Endothelial cell of umbilical vein (primary cell): Measurements from ENCODE around the gene TBC1D5. TPM values are rescaled to one million over a fixed set of nuclear protein-coding genes. Genes with fewer than 3 reads are reported as not detected.
A peak's percentile ranks its signal among the peaks of the same experiment; 100 is the strongest.

Source experiments
- BruUV-seq: library from RNA; stranded (reverse); fragments of 400-500 nt; replicated peaks from 2 replicates; lab custom pipeline; 2021; lab: Mats Ljungman, UMichigan
- CTCF ChIA-PET: fragments of 300-600, 350-600 bp; sonication (Branson Sonifier 250); formaldehyde crosslinking; loops from one replicate; lab custom pipeline; 2021; ENCODE audit warnings: antibody characterized with exemption, inconsistent platforms; lab: Charles Lee
- POLR2A ChIA-PET: fragments of 300-600, 350-600 bp; sonication (Branson Sonifier 250); formaldehyde crosslinking; loops from one replicate; lab custom pipeline; 2021; ENCODE audit warnings: antibody characterized with exemption, inconsistent platforms; lab: Charles Lee
- DNase-seq: peaks from one replicate; pipeline ENCODE4 v3.0.0-alpha.2; 2011; ENCODE audit warnings: low read depth, low spot score
- FAIRE-seq: peaks from 2 replicates; lab custom pipeline; 2011; peaks lifted over from hg19 to GRCh38; lab: Jason Lieb, UNC
- H2AFZ ChIP-seq: 2 replicates; pipeline ENCODE4 v1.6.0; 2012; ENCODE audit warnings: low read depth, low read length, control low read depth, inconsistent platforms
- H3K27ac ChIP-seq: 2 replicates; pipeline ENCODE4 v1.5.1; 2011; ENCODE audit warnings: low read depth, mild to moderate bottlenecking, control low read depth, low read length, moderate library complexity; ENCODE audit not compliant: insufficient read depth
- H3K27me3 ChIP-seq, 2 experiments: 2 replicates each; pipeline versions ENCODE4 v1.6.0 to v1.6.1; 2011; ENCODE audit warnings: low read length in 2 of 2, mixed read lengths in 1 of 2; ENCODE audit not compliant: control insufficient read depth in 2 of 2, insufficient read depth in 2 of 2
- H3K36me3 ChIP-seq, 2 experiments: 2 replicates in 1 of 2; 3 replicates in 1 of 2; pipeline ENCODE4 v1.5.1; 2011; ENCODE audit warnings: low read length in 2 of 2, mild to moderate bottlenecking in 1 of 2, moderate library complexity in 1 of 2; ENCODE audit not compliant: control insufficient read depth in 2 of 2, insufficient read depth in 2 of 2; ENCODE audit errors: extremely low read depth in 1 of 2
- H3K4me1 ChIP-seq: 3 replicates; pipeline ENCODE4 v1.5.1; 2011; ENCODE audit warnings: mild to moderate bottlenecking, low read length; ENCODE audit not compliant: control insufficient read depth, insufficient read depth; ENCODE audit errors: extremely low read depth
- H3K4me2 ChIP-seq: 2 replicates; pipeline ENCODE4 v1.6.1; 2011; ENCODE audit warnings: low read length, control low read depth, mixed read lengths; ENCODE audit not compliant: insufficient read depth
- H3K4me3 ChIP-seq, 3 experiments: fragments of 200-600 bp in 1 of 3; sonication (generic), shearing (Covaris generic) in 1 of 3; replicated peaks in 1 of 3; 2 replicates each; pipeline ENCODE4 v1.5.1; 2011 to 2016; ENCODE audit warnings: control low read depth in 3 of 3, low read length in 3 of 3, mild to moderate bottlenecking in 2 of 3, inconsistent platforms in 1 of 3, low read depth in 1 of 3, moderate library complexity in 1 of 3; ENCODE audit not compliant: insufficient read depth in 1 of 3
- H3K79me2 ChIP-seq: 2 replicates; pipeline ENCODE4 v1.6.0; 2012; ENCODE audit warnings: low read length, inconsistent platforms; ENCODE audit not compliant: control insufficient read depth, insufficient read depth
- H3K9ac ChIP-seq: replicated peaks from 2 replicates; pipeline ENCODE3; 2011; ENCODE audit warnings: low read length, control low read depth; ENCODE audit not compliant: insufficient read depth; ENCODE audit errors: extremely low read depth
- H3K9me1 ChIP-seq: replicated peaks from 3 replicates; pipeline ENCODE4 v1.6.0; 2011; ENCODE audit warnings: mild to moderate bottlenecking, low read length; ENCODE audit not compliant: control insufficient read depth, insufficient read depth; ENCODE audit errors: extremely low read depth
- H3K9me3 ChIP-seq: replicated peaks from 2 replicates; pipeline ENCODE4 v1.5.1; 2012; ENCODE audit warnings: low read length, inconsistent platforms; ENCODE audit not compliant: control insufficient read depth, insufficient read depth
- H4K20me1 ChIP-seq: replicated peaks from 2 replicates; pipeline ENCODE3; 2011; ENCODE audit warnings: mild to moderate bottlenecking, low read length; ENCODE audit not compliant: control insufficient read depth, insufficient read depth; ENCODE audit errors: extremely low read depth
- EZH2 ChIP-seq: IDR thresholded peaks from 2 replicates; pipeline ENCODE4 v1.6.1; 2012; ENCODE audit warnings: borderline replicate concordance, low read depth, mild to moderate bottlenecking, moderate library complexity, low read length, inconsistent platforms; ENCODE audit not compliant: severe bottlenecking
- FOS ChIP-seq: IDR thresholded peaks from 2 replicates; pipeline ENCODE4 v1.6.1; 2011; ENCODE audit warnings: mild to moderate bottlenecking, low read length, moderate library complexity, borderline replicate concordance; ENCODE audit not compliant: insufficient read depth
- GATA2 ChIP-seq: IDR thresholded peaks from 2 replicates; pipeline ENCODE4 v1.7.0; 2011; ENCODE audit warnings: low read depth, mild to moderate bottlenecking, moderate library complexity, mixed read lengths, low read length; ENCODE audit not compliant: insufficient read length, insufficient read depth
- JUN ChIP-seq: IDR thresholded peaks from 2 replicates; pipeline ENCODE4 v1.6.1; 2011; ENCODE audit warnings: borderline replicate concordance, low read depth; ENCODE audit not compliant: insufficient read length, insufficient read depth
- MYC ChIP-seq: IDR thresholded peaks from one replicate; pipeline ENCODE4 v1.6.1; 2011; ENCODE audit warnings: mild to moderate bottlenecking, low read depth, low read length
- POLR2A ChIP-seq: IDR thresholded peaks from 2 replicates; pipeline ENCODE4 v1.6.1; 2012; ENCODE audit warnings: low read depth, mild to moderate bottlenecking, control low read depth, low read length
- POLR2AphosphoS5 ChIP-seq: IDR thresholded peaks from 2 replicates; pipeline ENCODE4 v1.6.1; 2012; ENCODE audit warnings: low read depth, mild to moderate bottlenecking, control low read depth, low read length, moderate library complexity; ENCODE audit not compliant: insufficient read depth
- dilution Hi-C: fragments of 300-500 bp; cut with MboI; formaldehyde crosslinking; loops from one replicate; pipeline ENCODE4 v1.15.0; 2019; ENCODE audit warnings: low sequenced_read_pairs; ENCODE audit not compliant: extremely low pct_ligation_motif_present
- intact Hi-C: fragments of 100-400 bp; cut with micrococcal nuclease; formaldehyde crosslinking; loops from one replicate; pipeline ENCODE4 v1.10.0; 2022
- polyA plus RNA-seq, 4 experiments: library from polyadenylated mRNA; depleted of rRNA in 3 of 4; stranded (reverse) in 3 of 4; unstranded in 1 of 4; fragments of >200 nt; gene quantifications; 2 replicates each; pipeline versions ENCODE4 v1.2.1 to v1.2.3, GENCODE V29; 2011 to 2012; ENCODE audit warnings: missing spikeins in 1 of 4
- total RNA-seq: library from RNA; stranded (reverse); gene quantifications from 2 replicates; pipeline ENCODE4 v1.2.3, GENCODE V29; 2021
- TF ChIP-seq, protein P1 (sequence below), 2 donors: IDR thresholded peaks; 1 replicate in 1 of 2; 2 replicates in 1 of 2; pipeline ENCODE4 v1.5.1; 2011; ENCODE audit warnings: low read length in 2 of 2, mild to moderate bottlenecking in 2 of 2, moderate library complexity in 2 of 2, control low read depth in 1 of 2, inconsistent platforms in 1 of 2, low read depth in 1 of 2; ENCODE audit not compliant: insufficient read depth in 1 of 2; ENCODE audit errors: extremely low read depth in 1 of 2
- TF ChIP-seq, protein P2 (sequence below): IDR thresholded peaks from 2 replicates; pipeline ENCODE4 v1.6.1; 2011; ENCODE audit not compliant: insufficient read depth, insufficient read length

Gene TBC1D5
- total and polyA plus RNA-seq, 2 donors (not counting 3 experiments of a cell fraction or from before 2014, with no cell fraction given), result 17.5 to 44.7 TPM

DNA sequence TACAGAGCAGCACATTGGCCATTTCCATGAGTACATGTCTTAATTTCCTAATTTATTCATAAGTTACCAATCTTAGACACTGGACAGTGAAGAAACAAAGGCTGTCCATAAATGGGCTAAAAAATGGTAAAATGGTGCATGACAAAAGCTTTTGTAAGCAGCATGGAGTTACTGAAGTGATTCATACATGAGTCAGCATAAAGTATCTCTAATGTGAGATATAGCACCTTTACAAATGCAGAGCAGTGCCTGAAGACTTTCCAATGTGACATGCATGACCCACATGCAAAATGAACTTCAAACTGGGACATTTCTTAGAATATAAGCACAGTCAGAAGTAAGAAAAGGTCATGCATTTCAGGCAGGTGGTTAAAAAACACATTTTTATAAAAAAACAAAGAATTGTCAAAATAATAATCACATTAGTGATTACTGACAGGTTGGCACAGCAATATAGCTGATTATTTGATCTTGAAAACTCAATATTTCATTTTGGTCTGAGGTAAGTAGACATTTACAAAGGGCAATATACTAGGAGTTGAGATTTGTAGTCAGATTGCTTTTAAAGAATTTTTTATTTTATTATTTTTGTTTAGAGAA lies 558.4 kb downstream of the TBC1D5 start:
- Histone ChIP-seq H3K79me2 (no peaks in the 10 kb centered on the region), H2AFZ (no peak overlapping the region), H3K9me3 (no peaks in the 10 kb centered on the region), H3K4me3 (no peak overlapping the region), H4K20me1 (no peaks in the 10 kb centered on the region), H3K27ac (no peak overlapping the region), H3K9ac (no peak overlapping the region), H3K9me1 (no peaks in the 10 kb centered on the region), H3K4me2 (no peak overlapping the region), H3K36me3 (no peaks in the 10 kb centered on the region), H3K4me1 (no peaks in the 10 kb centered on the region), H3K27me3 (no peaks in the 10 kb centered on the region)
- DNase-seq, result peak; percentile 12
- no TSS peak for BruUV-seq
- intact Hi-C loops (no loop called here), dilution Hi-C loops (no loop called here)
- ChIA-PET POLR2A (no interaction called here), CTCF (interaction anchor here (1.0 kb wide), 2 partner anchors 9 kb away, joined by 3 to 4 read pairs; no protein-coding TSS in a partner anchor)
- peak; percentile 64 for FAIRE-seq
- TF ChIP-seq, protein P1, sequence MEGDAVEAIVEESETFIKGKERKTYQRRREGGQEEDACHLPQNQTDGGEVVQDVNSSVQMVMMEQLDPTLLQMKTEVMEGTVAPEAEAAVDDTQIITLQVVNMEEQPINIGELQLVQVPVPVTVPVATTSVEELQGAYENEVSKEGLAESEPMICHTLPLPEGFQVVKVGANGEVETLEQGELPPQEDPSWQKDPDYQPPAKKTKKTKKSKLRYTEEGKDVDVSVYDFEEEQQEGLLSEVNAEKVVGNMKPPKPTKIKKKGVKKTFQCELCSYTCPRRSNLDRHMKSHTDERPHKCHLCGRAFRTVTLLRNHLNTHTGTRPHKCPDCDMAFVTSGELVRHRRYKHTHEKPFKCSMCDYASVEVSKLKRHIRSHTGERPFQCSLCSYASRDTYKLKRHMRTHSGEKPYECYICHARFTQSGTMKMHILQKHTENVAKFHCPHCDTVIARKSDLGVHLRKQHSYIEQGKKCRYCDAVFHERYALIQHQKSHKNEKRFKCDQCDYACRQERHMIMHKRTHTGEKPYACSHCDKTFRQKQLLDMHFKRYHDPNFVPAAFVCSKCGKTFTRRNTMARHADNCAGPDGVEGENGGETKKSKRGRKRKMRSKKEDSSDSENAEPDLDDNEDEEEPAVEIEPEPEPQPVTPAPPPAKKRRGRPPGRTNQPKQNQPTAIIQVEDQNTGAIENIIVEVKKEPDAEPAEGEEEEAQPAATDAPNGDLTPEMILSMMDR (IDR thresholded peaks at IDR 0.05; ENCODE audit: extremely low read depth in 1 of 2, insufficient read depth in 1 of 2, low read depth in 1 of 2, low read length in 2 of 2), result no peak
- TF ChIP-seq EZH2 (no peak), FOS (peak; percentile 90), GATA2 (no peak), JUN (peak; percentile 40), POLR2A (no peak), MYC (no peak), POLR2AphosphoS5 (no peak)
- TF ChIP-seq, protein P2, sequence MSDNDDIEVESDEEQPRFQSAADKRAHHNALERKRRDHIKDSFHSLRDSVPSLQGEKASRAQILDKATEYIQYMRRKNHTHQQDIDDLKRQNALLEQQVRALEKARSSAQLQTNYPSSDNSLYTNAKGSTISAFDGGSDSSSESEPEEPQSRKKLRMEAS, result no peak
